ENCODE results near the gene HOXA6.

Gene HOXA6

DNA sequence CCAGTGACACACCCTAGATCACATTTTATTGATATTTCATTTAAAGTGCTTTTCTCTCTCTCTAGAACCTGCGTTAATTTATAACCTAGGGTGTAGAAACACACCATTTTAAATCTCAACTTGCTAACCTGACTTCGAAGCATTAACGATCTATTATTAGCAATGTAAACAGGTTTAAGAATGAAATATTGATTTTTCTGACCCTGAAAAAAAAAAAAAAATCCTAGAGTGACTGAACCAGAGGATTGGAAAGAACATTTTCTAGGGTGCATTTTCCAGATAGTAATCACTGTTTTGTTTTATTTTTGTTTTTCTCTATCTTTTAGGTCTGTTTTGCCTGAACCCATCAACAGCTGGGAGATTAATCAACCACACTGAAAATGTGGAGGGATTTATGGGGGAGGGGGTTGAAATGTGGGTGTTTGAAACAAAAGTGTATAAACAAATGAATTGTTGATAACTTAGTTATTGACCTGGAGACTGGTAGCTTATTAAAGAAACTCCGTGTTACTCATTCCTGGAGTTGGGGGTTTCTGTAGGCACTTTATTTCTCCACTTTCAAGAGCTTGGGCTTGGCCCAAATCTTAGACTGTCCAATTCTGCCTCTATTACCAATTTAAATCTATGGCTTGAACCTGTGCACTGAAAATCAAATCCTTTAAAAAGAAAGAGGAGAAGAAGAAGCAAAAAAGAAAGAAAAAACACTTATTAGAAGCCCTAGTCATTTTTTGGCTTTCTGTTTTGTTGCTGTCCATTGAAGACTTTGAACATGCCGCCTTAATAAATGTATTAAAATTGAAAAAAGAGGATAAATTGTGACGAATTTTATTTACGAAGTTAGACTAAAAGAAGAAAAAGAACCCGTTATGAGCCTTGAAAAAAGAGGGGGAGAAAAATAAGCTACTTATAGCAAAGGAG lies 47.9 kb downstream of the HOXA6 start:
- intact Hi-C loops (cut with DNase I; ENCODE audit: low total_unique reads), result loop anchor here (5.0 to 10.0 kb wide), 2 partner anchors 43 to 1235 kb away; partner anchors contain the start of gene HOXA5
- Histone ChIP-seq H3K27me3 (no peaks in the 10 kb centered on the region), H3K4me3 (no peak overlapping the region), H3K27ac (peak overlapping the region; percentile 43 to 54), H3K36me3 (no peaks in the 10 kb centered on the region), H3K9me3 (no peaks in the 10 kb centered on the region), H3K4me1 (peaks cover 0 to 28% (median 20%) of the 10 kb centered on the region in 4 donors)
- TF ChIP-seq, protein P1, sequence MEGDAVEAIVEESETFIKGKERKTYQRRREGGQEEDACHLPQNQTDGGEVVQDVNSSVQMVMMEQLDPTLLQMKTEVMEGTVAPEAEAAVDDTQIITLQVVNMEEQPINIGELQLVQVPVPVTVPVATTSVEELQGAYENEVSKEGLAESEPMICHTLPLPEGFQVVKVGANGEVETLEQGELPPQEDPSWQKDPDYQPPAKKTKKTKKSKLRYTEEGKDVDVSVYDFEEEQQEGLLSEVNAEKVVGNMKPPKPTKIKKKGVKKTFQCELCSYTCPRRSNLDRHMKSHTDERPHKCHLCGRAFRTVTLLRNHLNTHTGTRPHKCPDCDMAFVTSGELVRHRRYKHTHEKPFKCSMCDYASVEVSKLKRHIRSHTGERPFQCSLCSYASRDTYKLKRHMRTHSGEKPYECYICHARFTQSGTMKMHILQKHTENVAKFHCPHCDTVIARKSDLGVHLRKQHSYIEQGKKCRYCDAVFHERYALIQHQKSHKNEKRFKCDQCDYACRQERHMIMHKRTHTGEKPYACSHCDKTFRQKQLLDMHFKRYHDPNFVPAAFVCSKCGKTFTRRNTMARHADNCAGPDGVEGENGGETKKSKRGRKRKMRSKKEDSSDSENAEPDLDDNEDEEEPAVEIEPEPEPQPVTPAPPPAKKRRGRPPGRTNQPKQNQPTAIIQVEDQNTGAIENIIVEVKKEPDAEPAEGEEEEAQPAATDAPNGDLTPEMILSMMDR (IDR thresholded peaks at IDR 0.05), result no peak
- DNase-seq, result no peak

DNA sequence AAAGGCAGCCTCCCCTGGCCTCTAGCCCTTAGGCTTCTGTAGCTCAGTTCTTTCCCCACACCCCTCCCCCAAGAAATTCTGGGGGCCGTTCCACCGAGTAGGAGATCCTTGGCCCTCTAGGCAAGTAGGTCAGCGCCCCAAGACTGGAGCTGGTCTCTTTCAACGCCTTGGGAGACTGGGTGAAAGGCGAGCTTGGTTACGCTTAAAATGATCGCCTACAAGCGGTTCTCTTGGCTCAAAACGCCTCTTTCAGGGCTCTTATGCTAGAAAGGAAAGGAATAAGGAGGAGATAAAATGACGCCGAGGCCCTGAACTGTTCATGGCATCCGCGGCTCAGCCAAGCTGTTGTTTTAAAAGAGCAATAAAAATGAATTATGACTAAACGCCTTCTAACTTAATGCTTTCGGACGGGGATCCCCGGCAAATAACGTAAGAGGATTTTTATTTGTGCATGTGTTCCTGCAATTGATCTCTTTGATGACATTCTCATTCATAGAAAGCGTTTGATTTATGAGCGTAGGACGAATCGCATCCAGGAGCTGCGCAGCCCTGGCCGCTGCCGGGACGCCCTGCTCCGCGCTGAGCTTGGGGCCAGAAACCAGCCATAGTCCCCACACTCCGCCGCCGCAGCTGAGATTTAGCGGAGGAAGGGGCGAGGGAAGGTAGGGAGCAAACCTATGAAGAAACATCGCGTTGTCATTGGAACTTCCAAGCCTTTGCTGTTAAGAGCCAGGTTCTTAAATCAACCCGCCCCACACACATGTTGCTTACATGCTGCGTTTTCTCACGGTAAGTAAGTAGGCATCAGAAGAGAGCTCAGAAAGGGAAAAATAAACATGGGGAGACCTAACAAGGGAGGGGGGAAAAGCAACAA lies 48.8 kb downstream of the HOXA6 start:
- Histone ChIP-seq H3K36me3 (no peaks in the 10 kb centered on the region), H3K9me3 (no peaks in the 10 kb centered on the region), H3K27ac (peak overlapping the region; percentile 43 to 54), H3K4me3 (peak overlapping the region; percentile 80 to 83), H3K27me3 (no peaks in the 10 kb centered on the region), H3K4me1 (peaks cover 0 to 23% (median 18%) of the 10 kb centered on the region in 4 donors)
- no peak for DNase-seq
- intact Hi-C loops (cut with DNase I; ENCODE audit: low total_unique reads), result loop anchor here (5.0 to 10.0 kb wide), 2 partner anchors 43 to 1234 kb away; partner anchors contain the start of gene HOXA5
- TF ChIP-seq, protein P1 (IDR thresholded peaks at IDR 0.05), result no peak

DNA sequence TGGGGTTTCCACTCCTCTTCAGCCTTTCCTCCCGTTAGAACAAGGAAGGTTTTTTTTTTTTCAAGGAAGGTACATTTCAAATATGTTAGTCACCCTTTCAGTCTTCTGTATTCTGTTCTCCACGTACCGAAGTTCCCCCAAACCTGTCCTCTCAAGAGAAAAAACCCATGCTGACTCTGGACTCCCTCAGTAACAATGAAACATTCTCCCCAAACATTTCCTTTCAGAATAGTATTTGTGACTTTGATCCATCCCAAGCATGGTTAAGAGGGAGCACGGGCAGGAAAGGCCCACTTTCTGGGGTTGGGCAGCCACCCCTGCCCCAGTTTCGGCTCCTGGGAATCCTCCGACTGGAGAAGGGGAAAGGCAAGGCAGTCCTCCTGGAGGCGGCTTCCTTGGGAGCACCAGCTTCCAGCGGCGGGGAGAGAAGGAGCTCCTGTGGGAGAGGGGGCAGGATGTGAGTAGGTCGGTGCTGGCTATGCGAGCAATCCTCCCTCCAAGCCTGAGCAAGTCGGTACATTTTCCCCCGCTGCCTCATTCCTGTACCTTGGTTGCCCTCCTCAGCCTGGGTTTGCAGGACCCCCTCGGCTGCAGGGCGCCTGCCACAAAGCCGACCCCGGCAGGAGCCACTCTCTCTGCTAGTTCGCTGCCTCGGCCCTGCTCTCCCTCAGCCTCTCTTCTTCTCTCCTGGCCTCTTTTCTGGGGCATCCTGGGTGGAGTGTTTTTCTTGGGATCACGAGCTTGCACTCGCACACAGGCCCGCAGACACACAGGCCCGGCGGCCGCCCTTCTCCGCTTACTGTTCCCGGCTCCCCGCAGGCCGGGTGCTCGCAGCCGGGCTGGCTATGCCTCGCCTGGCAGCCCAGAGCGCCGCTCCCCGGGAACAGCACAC lies 49.6 kb downstream of the HOXA6 start:
- H3K36me3 ChIP-seq, result no peaks in the 10 kb centered on the region
- intact Hi-C loops (cut with DNase I; ENCODE audit: low total_unique reads), result loop anchor here (5.0 to 10.0 kb wide), 2 partner anchors 44 to 1233 kb away; partner anchors contain the start of gene HOXA5
- no peaks in the 10 kb centered on the region for H3K27me3 ChIP-seq
- H3K4me1 ChIP-seq, result peaks cover 0 to 23% (median 18%) of the 10 kb centered on the region in 4 donors
- DNase-seq, result no peak
- H3K4me3 ChIP-seq, result peak overlapping the region; percentile 80 to 83
- no peaks in the 10 kb centered on the region for H3K9me3 ChIP-seq
- H3K27ac ChIP-seq, result peak overlapping the region; percentile 43 to 81
- TF ChIP-seq, protein P1 (IDR thresholded peaks at IDR 0.05), result no peak

DNA sequence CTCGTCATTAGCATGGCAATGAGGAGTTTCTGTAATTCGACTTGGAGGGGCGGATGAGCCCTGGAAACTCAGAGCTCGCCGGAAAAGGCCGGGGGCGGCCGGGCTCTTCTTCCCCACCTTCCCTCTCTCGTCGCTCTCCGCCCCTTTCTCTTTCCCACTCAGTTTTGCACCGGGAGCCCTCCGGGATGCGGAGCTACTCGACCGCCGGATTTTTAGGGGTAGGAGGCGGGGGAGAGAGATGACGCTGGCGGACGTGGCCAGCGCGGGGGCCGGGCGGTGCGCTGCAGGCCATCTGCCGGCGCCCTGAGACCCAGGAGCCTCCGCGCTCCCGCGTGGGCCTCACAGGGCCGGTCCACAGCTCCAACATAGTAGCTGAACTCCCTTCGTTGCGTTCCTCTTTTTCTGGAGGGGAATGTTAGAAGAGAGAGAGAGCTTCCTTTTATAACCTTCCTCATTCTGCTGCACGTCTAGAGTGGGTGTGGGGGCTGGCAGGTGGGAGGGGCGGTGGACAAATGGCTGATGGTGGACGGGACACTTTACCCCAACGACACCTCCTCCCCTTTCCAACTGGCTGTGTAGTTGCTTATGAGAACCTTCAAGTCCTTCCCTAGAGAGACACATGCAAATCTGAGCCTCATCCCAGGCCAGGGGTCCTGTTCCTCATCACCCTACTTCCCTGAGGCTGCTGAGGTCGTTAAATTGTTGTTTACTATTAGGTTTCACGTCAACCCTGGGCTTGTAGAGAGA lies 50.6 kb downstream of the HOXA6 start:
- DNase-seq, result no peak
- intact Hi-C loops (cut with DNase I; ENCODE audit: low total_unique reads), result loop anchor here (5.0 to 10.0 kb wide), 2 partner anchors 45 to 1232 kb away; partner anchors contain the start of gene HOXA5

More for the DNA sequence above, 50.6 kb downstream of the HOXA6 start:
- peak overlapping the region; percentile 80 to 83 for H3K4me3 ChIP-seq
- H3K9me3 ChIP-seq, result no peaks in the 10 kb centered on the region
- peak overlapping the region; percentile 80 to 81 for H3K27ac ChIP-seq
- no peaks in the 10 kb centered on the region for H3K36me3 ChIP-seq
- TF ChIP-seq, protein P1 (IDR thresholded peaks at IDR 0.05), result no peak
- peaks cover 0 to 23% (median 18%) of the 10 kb centered on the region in 4 donors for H3K4me1 ChIP-seq
- no peaks in the 10 kb centered on the region for H3K27me3 ChIP-seq

All from tibial artery (tissue), 4 donors.